Measurements from ENCODE around the gene SNAP29. TPM values are rescaled to one million over a fixed set of nuclear protein-coding genes. Genes with fewer than 3 reads are reported as not detected.

The SNAP29 gene
- 10 to 100 TPM; 13.2 to 21.5 (median 18.3) TPM for total RNA-seq

GRCh38 chr22:20858615-20859416, at the start of gene SNAP29, which contains the start of gene PI4KA:
Gene SNAP29 (plus strand): TSS chr22:20859007. CDS start chr22:20859111, 104 bp downstream.
Gene PI4KA (minus strand): TSS chr22:20858811. CDS start chr22:20858725, 86 bp downstream.
- Histone ChIP-seq H3K9me3 (no peaks in the 10 kb centered on the region), H3K27me3 (no peaks in the 10 kb centered on the region), H3K4me3 (peak within 1 kb of the TSS; percentile 68 to 99 (median 88)), H3K27ac (peak within 1 kb of the TSS; percentile 81 to 96 (median 95)), H3K36me3 (peaks cover 0 to 4% (median 0%) of the 10 kb centered on the region in 3 donors), H3K4me1 (peaks cover 0 to 30% (median 4%) of the 10 kb centered on the region in 4 donors)
- TF ChIP-seq CTCF (IDR thresholded peaks at IDR 0.05), result peak in 4 of 6 experiments; percentile 12 to 51 (median 48)
- peak; percentile 82 to 94 for TF ChIP-seq POLR2A (IDR thresholded peaks at IDR 0.05)
- DNase-seq, result peak; percentile 99 to 100 (median 99)

GRCh38 chr22:20809538-20810185, 49.1 kb upstream of the SNAP29 start:
- no peak for TF ChIP-seq CTCF (IDR thresholded peaks at IDR 0.05)
- no peak for TF ChIP-seq POLR2A (IDR thresholded peaks at IDR 0.05)
- Histone ChIP-seq H3K4me3 (no peak overlapping the region), H3K27me3 (no peaks in the 10 kb centered on the region), H3K9me3 (no peaks in the 10 kb centered on the region), H3K27ac (no peak overlapping the region), H3K4me1 (no peaks in the 10 kb centered on the region), H3K36me3 (peaks cover 0 to 98% (median 0%) of the 10 kb centered on the region in 3 donors)
- peak in 1 of 3 donors; percentile 36 for DNase-seq

GRCh38 chr22:20810645-20811044, 48.2 kb upstream of the SNAP29 start:
- Histone ChIP-seq H3K4me3 (no peak overlapping the region), H3K9me3 (no peaks in the 10 kb centered on the region), H3K27ac (no peak overlapping the region), H3K36me3 (peaks cover 0 to 92% (median 0%) of the 10 kb centered on the region in 3 donors), H3K4me1 (no peaks in the 10 kb centered on the region), H3K27me3 (no peaks in the 10 kb centered on the region)
- TF ChIP-seq CTCF (IDR thresholded peaks at IDR 0.05) (no peak), POLR2A (IDR thresholded peaks at IDR 0.05) (no peak)
- DNase-seq, result peak in 1 of 3 donors; percentile 11

- H3K27me3 ChIP-seq, result no peaks in the 10 kb centered on the region
- TF ChIP-seq POLR2A (IDR thresholded peaks at IDR 0.05), result no peak
- TF ChIP-seq CTCF (IDR thresholded peaks at IDR 0.05), result no peak
- H3K27ac ChIP-seq, result no peak overlapping the region
- no peaks in the 10 kb centered on the region for H3K9me3 ChIP-seq
- H3K4me3 ChIP-seq, result no peak overlapping the region
- no peaks in the 10 kb centered on the region for H3K4me1 ChIP-seq
- peak in 1 of 3 donors; percentile 9 for DNase-seq
- peaks cover 0 to 92% (median 0%) of the 10 kb centered on the region in 3 donors for H3K36me3 ChIP-seq
Observed at GRCh38 chr22:20811171-20811570, 47.6 kb upstream of the SNAP29 start.

- Histone ChIP-seq H3K36me3 (peaks cover 0 to 92% (median 0%) of the 10 kb centered on the region in 3 donors), H3K9me3 (no peaks in the 10 kb centered on the region), H3K27me3 (no peaks in the 10 kb centered on the region), H3K27ac (no peak overlapping the region), H3K4me3 (no peak overlapping the region), H3K4me1 (no peaks in the 10 kb centered on the region)
- DNase-seq, result no peak
- no peak for TF ChIP-seq CTCF (IDR thresholded peaks at IDR 0.05)
- TF ChIP-seq POLR2A (IDR thresholded peaks at IDR 0.05), result no peak
Observed at GRCh38 chr22:20811971-20812660, 46.7 kb upstream of the SNAP29 start.
